Measurements from ENCODE around the gene RPS4Y1.

RPS4Y1 gene

GRCh38 chrY:2835230-2835629 is 6.2 kb upstream of the RPS4Y1 start:
- no peak for TF ChIP-seq CTCF (IDR thresholded peaks at IDR 0.05; ENCODE audit: low read depth, low read length, missing control alignments)
- no peak overlapping the region for H3K4me3 ChIP-seq (replicated peaks; ENCODE audit: low read depth, low read length)
- no peak for DNase-seq (ENCODE audit: extremely low read depth, low read depth)

GRCh38 chrY:2837078-2837477 is 4.3 kb upstream of the RPS4Y1 start:
- no peak for DNase-seq (ENCODE audit: extremely low read depth, low read depth)
- TF ChIP-seq CTCF (IDR thresholded peaks at IDR 0.05; ENCODE audit: low read depth, low read length, missing control alignments): no peak
- H3K4me3 ChIP-seq (replicated peaks; ENCODE audit: low read depth, low read length): no peak overlapping the region

- H3K4me3 ChIP-seq (replicated peaks; ENCODE audit: low read depth, low read length): no peak overlapping the region
- no peak for DNase-seq (ENCODE audit: extremely low read depth, low read depth)
- no peak for TF ChIP-seq CTCF (IDR thresholded peaks at IDR 0.05; ENCODE audit: low read depth, low read length, missing control alignments)
Measured at GRCh38 chrY:2837932-2838331, 3.5 kb upstream of the RPS4Y1 start.

- TF ChIP-seq CTCF (IDR thresholded peaks at IDR 0.05; ENCODE audit: low read depth, low read length, missing control alignments): no peak
- H3K4me3 ChIP-seq (replicated peaks; ENCODE audit: low read depth, low read length): peak overlapping the region; percentile 87
- no peak for DNase-seq (ENCODE audit: extremely low read depth, low read depth)
Measured at GRCh38 chrY:2846791-2847190, 5.4 kb downstream of the RPS4Y1 start.

- H3K4me3 ChIP-seq (replicated peaks; ENCODE audit: low read depth, low read length): no peak overlapping the region
- no peak for TF ChIP-seq CTCF (IDR thresholded peaks at IDR 0.05; ENCODE audit: low read depth, low read length, missing control alignments)
- DNase-seq (ENCODE audit: extremely low read depth, low read depth): no peak
Measured at GRCh38 chrY:2848384-2848783, 7.0 kb downstream of the RPS4Y1 start.

GRCh38 chrY:2849368-2849767 is 8.0 kb downstream of the RPS4Y1 start:
- no peak for TF ChIP-seq CTCF (IDR thresholded peaks at IDR 0.05; ENCODE audit: low read depth, low read length, missing control alignments)
- 0 out of 2 replicates have a peak overlapping the region, but pooled peaks have one; percentile 0 for H3K4me3 ChIP-seq (replicated peaks; ENCODE audit: low read depth, low read length)
- no peak for DNase-seq (ENCODE audit: extremely low read depth, low read depth)

- DNase-seq (ENCODE audit: extremely low read depth, low read depth): no peak
- no peak overlapping the region for H3K4me3 ChIP-seq (replicated peaks; ENCODE audit: low read depth, low read length)
- no peak for TF ChIP-seq CTCF (IDR thresholded peaks at IDR 0.05; ENCODE audit: low read depth, low read length, missing control alignments)
Measured at GRCh38 chrY:2854145-2854774, 12.9 kb downstream of the RPS4Y1 start.

Measured in HFF-Myc (cell line).